Ovary (tissue), 9 donors: Measurements from ENCODE around the gene PLXDC2. TPM values are rescaled to one million over a fixed set of nuclear protein-coding genes. Genes with fewer than 3 reads are reported as not detected.

ENCODE experiments used
- DNase-seq, 5 donors: peaks; one replicate each; pipeline ENCODE4 v3.0.0-alpha.2; 2019 to 2020
- H3K27ac ChIP-seq, 2 donors: fragments of 200-600 bp; one replicate each; pipeline versions ENCODE4 v1.5.1 to v1.8.0; 2019 to 2022
- H3K27me3 ChIP-seq: fragments of 200-600 bp; one replicate; pipeline ENCODE4 v1.8.0; 2022
- H3K36me3 ChIP-seq: fragments of 200-600 bp; sonication (generic); one replicate; pipeline ENCODE4 v1.5.1; 2019
- H3K4me1 ChIP-seq: one replicate; pipeline ENCODE4 v1.8.1; 2013; ENCODE audit warnings: mild to moderate bottlenecking, moderate library complexity; ENCODE audit not compliant: insufficient read depth
- H3K4me3 ChIP-seq: fragments of 200-600 bp; sonication (generic); one replicate; pipeline ENCODE4 v1.5.1; 2017
- H3K9me3 ChIP-seq, 2 donors: fragments of 200-600 bp in 1 of 2; sonication (generic) in 1 of 2; one replicate each; pipeline versions ENCODE4 v1.5.1 to v1.8.1; 2013 to 2019; ENCODE audit warnings: mild to moderate bottlenecking in 1 of 2, moderate library complexity in 1 of 2
- EP300 ChIP-seq: sonication (generic); formaldehyde crosslinking; IDR thresholded peaks from one replicate; pipeline ENCODE4 v1.6.1; 2017; ENCODE audit warnings: antibody characterized with exemption
- POLR2A ChIP-seq: fragments of 450-650 bp; IDR thresholded peaks from one replicate; pipeline ENCODE4 v1.6.1; 2017; ENCODE audit warnings: antibody characterized with exemption, mild to moderate bottlenecking, moderate library complexity
- WGBS, 3 donors: extraction: QIAGEN DNeasy Blood & Tissue Kit in 1 of 3; methylation state at CpG; one replicate each; pipeline versions ENCODE4 v1.1.5 to v1.1.7; 2013 to 2017; 5-methylcytosine and 5-hydroxymethylcytosine counted together
- intact Hi-C, 4 donors: fragments of 100-400 bp; cut with DNase I; formaldehyde crosslinking; loops; one replicate each; pipeline versions ENCODE4 v1.11.0 to v1.15.1; 2022 to 2023
- polyA plus RNA-seq, 2 donors: library from polyadenylated mRNA; stranded (reverse); fragments of 200-250 nt in 1 of 2; fragments of 350-450 nt in 1 of 2; fragmentation: Illumina TruSeq in 1 of 2; extraction: RNeasy Lipid Tissue Mini Kit (QIAGEN cat#74804) in 1 of 2; gene quantifications; one replicate each; pipeline ENCODE4 v1.2.3, GENCODE V29; 2013 to 2014
- total RNA-seq, 7 donors: library from RNA; depleted of rRNA in 2 of 7; stranded (reverse); fragments of >200 nt in 2 of 7; fragmentation: NEBNext Ultra II Directional in 3 of 7; extraction: Animal tissue kit (Norgen Biotek cat#: 25700) in 3 of 7; gene quantifications; one replicate each; pipeline versions ENCODE4 v1.1.0 to v1.2.4, GENCODE V29; 2016 to 2023
- TF ChIP-seq, protein P1 (sequence below), 3 donors: fragments of 450-650 bp in 2 of 3; fragments of 200-600 bp in 1 of 3; IDR thresholded peaks; one replicate each; pipeline versions ENCODE4 v1.5.1 to v1.8.0; 2016 to 2022; ENCODE audit warnings: antibody characterized with exemption in 3 of 3, mild to moderate bottlenecking in 1 of 3
- donor health status: DM: no; HTN: no; CAD: no; lungs with moderate emphysema.
- donor health status: DM: no; HTN: no; CAD: no.
- donor health status: Bipolar disorder and iron deficiency.
- donor health status: DM: yes; HTN: yes; CAD: no.
- donor health status: DM: no; HTN: no; CAD: no.
- donor health status: DM: yes; HTN: yes; CAD: no.

PLXDC2 gene
- total and polyA plus RNA-seq, 9 donors: 13.6 to 76.0 (median 38.0) TPM

DNA sequence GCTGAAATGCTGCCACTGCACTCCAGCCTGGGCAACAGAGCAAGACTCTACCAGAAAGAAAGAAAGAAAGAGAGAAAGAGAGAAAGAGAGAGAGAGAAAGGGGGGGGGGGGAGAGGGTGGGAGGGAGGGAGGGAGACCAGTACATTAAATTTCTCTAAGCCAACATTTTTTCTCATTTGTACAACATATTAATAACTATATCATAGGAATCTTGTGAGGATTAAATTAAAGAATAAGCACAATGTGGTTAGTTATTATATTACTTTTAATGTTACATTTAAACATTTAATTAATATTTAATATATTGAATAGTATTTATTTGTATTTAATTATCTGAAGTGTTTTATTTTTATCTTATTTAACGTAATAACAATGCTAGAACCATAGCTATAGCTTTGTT is 53.1 kb downstream of the PLXDC2 start:
- H3K36me3 ChIP-seq: no peaks in the 10 kb centered on the region
- no peak for TF ChIP-seq EP300
- TF ChIP-seq POLR2A: no peak
- TF ChIP-seq, protein P1, sequence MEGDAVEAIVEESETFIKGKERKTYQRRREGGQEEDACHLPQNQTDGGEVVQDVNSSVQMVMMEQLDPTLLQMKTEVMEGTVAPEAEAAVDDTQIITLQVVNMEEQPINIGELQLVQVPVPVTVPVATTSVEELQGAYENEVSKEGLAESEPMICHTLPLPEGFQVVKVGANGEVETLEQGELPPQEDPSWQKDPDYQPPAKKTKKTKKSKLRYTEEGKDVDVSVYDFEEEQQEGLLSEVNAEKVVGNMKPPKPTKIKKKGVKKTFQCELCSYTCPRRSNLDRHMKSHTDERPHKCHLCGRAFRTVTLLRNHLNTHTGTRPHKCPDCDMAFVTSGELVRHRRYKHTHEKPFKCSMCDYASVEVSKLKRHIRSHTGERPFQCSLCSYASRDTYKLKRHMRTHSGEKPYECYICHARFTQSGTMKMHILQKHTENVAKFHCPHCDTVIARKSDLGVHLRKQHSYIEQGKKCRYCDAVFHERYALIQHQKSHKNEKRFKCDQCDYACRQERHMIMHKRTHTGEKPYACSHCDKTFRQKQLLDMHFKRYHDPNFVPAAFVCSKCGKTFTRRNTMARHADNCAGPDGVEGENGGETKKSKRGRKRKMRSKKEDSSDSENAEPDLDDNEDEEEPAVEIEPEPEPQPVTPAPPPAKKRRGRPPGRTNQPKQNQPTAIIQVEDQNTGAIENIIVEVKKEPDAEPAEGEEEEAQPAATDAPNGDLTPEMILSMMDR (IDR thresholded peaks at IDR 0.05): no peak
- H3K4me3 ChIP-seq: no peak overlapping the region
- H3K9me3 ChIP-seq: no peaks in the 10 kb centered on the region
- intact Hi-C loops: no loop called here
- no peaks in the 10 kb centered on the region for H3K27me3 ChIP-seq
- 91 to 94% (median 91%) methylated on average over 1 of the region's 1 CpG for WGBS, 3 donors
- DNase-seq: no peak
- H3K27ac ChIP-seq: no peak overlapping the region
- H3K4me1 ChIP-seq: peaks cover 2% of the 10 kb centered on the region

DNA sequence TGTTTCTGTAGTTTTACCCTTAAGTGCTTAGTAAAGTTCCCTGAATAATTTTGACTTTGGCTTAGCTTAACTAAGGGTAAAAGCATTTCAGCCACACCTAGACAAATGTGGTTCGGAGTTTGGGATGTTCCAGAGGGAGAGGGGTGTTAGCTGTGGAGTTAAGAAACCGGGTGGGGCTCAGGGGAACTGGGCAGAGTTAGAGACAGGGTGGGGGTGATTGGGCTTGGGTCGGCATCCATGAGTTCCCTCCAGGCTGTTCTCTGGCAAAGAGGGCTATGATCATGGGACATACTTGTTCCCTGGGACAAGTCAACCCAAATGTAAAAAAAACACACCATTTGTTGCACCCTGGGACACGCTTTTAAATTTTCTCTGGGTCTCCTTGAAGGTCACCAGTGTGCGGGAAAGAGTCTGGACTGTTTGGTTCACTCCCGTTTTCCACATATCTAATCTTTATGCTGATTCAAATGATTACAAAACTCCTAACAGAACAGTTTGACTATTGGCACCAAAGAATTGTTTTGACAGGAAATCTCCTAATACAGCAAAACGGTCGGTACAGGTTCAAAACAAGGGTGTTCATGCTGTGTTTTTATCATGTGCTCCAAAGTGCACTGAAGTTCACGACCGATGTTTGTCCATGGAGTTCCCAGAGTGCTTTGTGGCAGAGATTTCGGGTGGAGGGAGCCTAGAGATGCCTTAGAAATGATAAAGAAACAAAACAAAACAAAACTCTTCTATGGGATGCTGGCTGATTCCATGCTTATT is 56.5 kb downstream of the PLXDC2 start:
- Histone ChIP-seq H3K27me3 (no peaks in the 10 kb centered on the region), H3K4me1 (peaks cover 3% of the 10 kb centered on the region), H3K4me3 (no peak overlapping the region), H3K27ac (no peak overlapping the region), H3K36me3 (no peaks in the 10 kb centered on the region), H3K9me3 (no peaks in the 10 kb centered on the region)
- DNase-seq: no peak
- intact Hi-C loops: no loop called here
- no peak for TF ChIP-seq EP300
- no peak for TF ChIP-seq POLR2A
- TF ChIP-seq, protein P1 (IDR thresholded peaks at IDR 0.05): no peak
- WGBS, 3 donors: 80 to 84% (median 83%) methylated on average over 11 of the region's 11 CpGs

DNA sequence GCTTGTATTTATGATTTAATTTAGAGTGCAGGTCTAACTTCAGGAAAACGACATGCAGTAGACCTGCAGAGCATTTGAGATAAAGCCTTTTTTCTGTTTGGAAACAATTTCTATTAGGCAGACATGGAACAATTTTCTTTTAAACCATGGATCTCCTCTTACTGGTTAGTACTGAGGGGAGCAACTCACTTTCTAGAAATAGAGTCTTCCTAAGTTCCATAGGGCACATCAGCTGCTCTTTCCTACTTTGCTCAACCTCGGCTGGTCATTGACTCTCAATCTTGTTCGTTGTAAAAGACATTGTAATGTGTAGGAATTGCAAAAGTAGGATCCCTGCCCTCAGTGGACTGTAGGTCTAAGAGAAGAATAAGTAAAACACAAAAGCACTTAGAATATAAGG is 58.0 kb downstream of the PLXDC2 start:
- H3K4me1 ChIP-seq: peaks cover 3% of the 10 kb centered on the region
- no peaks in the 10 kb centered on the region for H3K9me3 ChIP-seq
- H3K36me3 ChIP-seq: no peaks in the 10 kb centered on the region
- 90 to 94% (median 93%) methylated on average over 3 of the region's 3 CpGs for WGBS, 3 donors
- H3K27ac ChIP-seq: no peak overlapping the region
- TF ChIP-seq EP300 (no peak), POLR2A (no peak)
- TF ChIP-seq, protein P1 (IDR thresholded peaks at IDR 0.05): no peak
- no peaks in the 10 kb centered on the region for H3K27me3 ChIP-seq
- H3K4me3 ChIP-seq: no peak overlapping the region
- DNase-seq: no peak
- intact Hi-C loops: no loop called here

DNA sequence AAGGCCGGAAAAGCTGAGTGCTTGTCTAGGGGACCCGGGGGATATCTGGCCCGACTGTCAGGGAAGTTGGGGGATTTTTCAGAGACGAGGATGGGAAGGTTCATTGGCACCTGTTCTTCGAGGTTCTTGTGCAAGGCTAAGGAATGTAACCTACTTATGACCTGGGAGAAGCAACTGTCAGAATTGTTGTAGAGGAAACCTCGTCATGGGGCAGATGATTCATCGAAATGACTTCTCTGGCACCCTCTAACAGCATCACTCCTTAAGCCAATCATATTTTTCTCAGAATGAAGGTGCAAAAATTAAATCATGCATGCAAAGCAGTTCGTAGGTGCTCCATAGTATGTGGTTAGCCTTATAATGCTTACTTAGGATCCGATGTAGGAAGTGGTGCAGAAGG is 58.6 kb downstream of the PLXDC2 start:
- Histone ChIP-seq H3K4me3 (no peak overlapping the region), H3K9me3 (no peaks in the 10 kb centered on the region), H3K27me3 (no peaks in the 10 kb centered on the region), H3K27ac (no peak overlapping the region), H3K4me1 (peaks cover 3% of the 10 kb centered on the region), H3K36me3 (no peaks in the 10 kb centered on the region)
- DNase-seq: no peak
- TF ChIP-seq EP300: no peak
- TF ChIP-seq POLR2A: no peak
- TF ChIP-seq, protein P1 (IDR thresholded peaks at IDR 0.05): no peak
- intact Hi-C loops: no loop called here
- WGBS, 3 donors: 87 to 92% (median 91%) methylated on average over 9 of the region's 9 CpGs
